Stimulated activated CD4-positive, alpha-beta T cell treated with anti-CD3 and anti-CD28 coated beads, TNF-alpha, amount 100 ng/mL, for 1 hour (primary cell): ENCODE measurements around the gene BACE2.

ENCODE experiments used
- DNase-seq, 3 donors: peaks; one replicate each; pipeline ENCODE4 v3.0.0-alpha.2; 2020; ENCODE audit warnings: low read depth in 3 of 3, low spot score in 1 of 3

The BACE2 gene

DNA sequence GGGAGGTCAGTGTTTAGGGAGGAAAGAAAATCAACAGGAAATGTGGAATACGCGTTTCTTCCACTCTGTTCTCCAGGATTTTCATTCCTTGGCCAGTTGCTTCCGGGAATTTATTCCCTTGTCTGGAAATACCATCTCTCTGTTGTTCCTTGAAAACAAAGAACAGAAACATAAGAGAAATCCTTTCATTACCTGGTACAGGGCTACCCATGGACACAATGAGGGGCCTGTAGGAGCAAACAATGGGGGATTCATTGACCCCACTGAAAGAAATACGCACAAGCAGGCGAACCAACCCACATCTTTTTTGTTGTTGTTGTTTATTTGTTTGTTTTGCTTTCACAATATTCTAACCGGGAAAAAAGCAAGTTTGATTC, 20.0 kb upstream of the BACE2 start:
- DNase-seq, result no peak

DNA sequence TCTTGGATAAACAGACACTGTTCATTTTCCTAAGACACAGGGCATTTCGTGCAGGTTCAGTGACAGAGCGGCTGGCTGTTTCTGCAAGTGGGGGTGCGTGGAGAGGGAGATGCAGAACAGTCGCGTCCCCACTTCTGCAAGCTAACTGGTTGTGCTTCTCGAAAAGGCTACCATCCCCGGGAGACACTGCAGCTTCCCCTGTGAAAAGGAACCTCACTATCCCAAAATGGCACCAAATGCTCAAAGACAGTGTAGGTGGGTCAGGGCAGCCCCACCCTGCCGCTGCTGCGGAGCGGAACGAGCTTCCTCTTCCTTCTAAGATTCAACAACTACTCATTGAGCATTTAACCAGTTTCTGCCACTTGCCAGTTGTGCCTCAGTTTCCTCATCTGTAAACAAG, 19.2 kb upstream of the BACE2 start:
- DNase-seq, result no peak

DNA sequence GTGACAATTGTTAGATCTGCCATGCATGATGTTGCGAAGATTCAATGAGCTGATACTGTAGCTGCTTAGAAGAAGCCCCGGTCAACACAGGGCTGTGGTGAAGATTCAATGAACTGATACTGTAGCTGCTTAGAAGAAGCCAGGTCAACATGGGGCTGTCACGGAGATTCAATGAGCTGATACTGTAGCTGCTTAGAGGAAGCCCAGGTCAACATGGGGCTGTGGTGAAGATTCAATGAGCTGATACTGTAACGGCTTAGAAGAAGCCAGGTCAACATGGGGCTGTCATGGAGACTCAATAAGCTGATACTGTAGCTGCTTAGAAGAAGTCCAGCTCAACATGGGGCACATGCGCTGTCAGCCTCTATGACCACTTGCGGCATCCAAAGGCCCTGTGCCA, 18.8 kb upstream of the BACE2 start:
- DNase-seq, result no peak

DNA sequence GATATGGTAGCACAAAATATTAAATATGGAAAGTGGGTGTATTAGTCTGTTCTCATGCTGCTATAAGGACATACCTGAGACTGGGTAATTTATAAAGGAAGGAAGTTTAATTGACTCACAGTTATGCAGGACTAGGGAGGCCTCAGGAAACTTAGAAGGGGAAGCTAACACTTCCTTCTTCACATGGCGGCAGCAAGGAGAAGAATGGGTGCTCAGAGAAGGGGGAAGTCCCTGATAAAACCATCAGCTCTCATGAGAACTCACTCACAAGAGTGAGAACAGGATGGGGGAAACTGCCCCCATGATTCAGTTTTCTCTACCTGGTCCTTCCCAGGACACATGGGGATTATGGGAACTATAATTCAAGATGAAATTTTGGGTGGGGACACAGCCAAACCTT, 15.8 kb upstream of the BACE2 start:
- DNase-seq, result no peak

DNA sequence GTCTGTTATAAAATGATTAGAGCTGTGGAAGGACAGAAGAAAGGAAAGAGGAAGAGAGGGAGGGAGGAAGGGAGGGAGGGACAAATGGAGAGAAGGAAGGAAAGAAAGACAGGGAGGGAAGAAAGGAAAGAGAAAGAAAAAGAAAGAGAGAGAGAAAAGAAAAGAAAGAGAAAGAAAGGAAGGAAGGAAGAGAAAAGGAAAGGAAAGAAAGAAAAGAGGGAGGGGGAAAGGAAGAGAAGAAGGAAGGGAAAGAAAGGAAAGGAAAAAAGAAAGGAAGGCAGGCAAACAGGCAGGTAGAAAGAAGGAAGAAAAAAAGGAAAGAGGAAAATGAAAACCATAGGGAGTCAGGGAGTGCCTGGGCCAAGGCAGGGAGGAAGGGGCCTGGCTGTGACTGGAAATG, 14.5 kb upstream of the BACE2 start:
- no peak for DNase-seq

DNA sequence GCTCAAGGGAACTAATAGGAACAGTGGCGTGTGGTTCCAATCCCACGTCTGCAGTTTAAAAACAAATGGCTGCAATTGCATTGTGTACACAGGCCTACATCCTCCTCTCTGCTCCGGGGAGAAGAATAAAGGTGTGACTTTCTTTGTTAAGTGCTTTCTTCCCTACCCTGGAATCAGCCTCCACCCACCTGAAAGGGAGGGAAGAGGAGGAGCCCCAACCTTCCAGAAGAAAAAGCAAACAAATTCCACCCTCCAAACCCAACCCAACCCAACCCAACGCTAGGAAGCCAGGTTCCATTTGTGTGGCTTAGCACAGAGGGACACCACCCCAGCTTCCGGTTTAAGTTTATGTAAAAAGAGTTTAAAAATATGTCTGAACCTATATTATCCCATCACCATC, 11.8 kb upstream of the BACE2 start:
- no peak for DNase-seq

DNA sequence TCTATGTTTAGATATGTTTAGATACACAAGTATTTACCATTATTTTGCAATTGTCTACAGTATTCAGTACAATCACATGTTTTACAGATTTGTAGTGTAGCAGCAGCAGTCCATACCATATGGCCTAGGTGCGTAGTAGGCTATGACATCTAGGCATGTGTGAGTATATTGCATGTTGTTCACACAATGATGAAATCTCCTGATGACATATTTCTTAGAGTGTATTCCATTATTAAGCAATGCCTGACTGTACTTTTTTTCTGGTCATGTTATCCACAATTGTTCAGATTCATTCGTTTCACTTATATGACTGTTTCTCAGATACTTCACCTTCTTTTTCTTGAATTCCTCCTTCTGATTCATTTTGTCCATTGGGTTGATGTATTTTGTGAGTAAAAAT, 9.9 kb upstream of the BACE2 start:
- no peak for DNase-seq

DNA sequence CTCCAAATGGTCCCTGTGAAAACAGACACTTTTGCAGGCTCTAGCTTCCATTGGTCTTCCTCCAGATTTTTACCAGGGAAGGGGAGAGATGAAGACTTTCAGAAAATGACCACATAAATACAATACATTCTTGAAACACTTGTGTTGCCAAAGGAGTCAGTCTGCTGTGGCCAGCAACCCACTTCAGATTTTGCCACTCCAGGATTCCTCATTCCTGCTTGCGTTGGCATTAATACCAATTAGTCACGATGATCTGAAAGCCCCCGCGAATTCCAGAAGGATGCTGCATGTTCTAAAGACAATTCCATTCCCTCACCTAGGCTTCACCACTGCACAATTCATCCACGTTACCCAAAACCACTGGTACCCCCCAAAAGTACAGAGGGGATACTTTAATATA, 7.9 kb upstream of the BACE2 start:
- no peak for DNase-seq

DNA sequence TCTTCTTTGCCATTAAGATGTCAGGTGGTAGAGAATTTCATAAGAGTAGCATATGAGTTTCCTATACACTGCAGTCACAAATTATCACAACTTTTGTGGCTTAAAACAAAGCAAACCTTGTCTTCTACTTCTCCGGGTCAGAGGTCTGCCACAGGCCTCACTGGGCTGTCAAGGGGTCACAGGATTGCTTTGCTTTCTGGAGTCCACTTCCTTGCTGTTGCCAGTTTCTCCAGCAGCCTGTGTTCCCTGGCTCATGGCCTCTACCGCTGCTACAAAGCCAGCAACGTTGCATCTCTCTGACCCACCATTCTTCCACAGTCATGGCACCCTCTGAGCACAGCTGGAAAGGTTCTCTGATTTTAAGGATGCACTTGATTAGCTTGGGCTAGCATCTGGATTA, 6.5 kb upstream of the BACE2 start:
- no peak for DNase-seq

DNA sequence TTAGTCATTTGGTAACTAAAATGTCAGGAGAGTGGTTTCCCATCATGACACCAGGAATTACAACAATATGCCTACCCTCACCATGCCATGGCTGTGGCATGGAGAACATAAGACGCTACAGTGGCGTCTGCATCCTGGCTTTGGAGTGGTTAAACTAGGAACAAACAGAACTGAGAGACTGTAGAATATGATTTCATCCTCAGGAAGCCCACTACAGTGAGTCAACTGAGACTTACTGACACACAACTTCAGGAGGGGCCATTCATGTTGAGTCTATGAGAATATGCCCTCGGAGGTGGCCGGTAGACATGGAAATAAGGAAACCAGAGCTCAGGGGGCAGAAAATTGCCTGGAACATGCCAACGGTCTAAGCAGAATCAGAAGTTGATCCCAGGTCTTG, 5.9 kb upstream of the BACE2 start:
- DNase-seq, result no peak

DNA sequence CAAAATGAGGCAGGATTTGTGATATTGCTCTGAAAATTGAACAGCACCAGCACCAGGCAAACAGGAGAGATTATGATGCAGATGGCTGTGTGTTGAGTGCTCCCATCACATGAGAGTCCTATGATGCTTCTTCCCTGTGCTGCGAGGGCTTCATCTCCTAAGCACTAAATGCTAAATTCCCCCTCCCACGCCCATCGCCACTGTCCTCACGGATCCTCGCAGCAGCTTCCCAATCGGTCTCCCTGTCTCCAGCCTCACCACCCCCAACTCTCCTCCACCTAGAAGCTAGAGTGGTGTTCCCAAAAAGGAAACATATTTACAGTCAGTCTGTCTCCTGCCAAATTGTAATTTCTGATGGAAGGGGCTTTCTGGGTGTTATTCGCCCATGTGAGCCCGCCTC, 4.9 kb upstream of the BACE2 start:
- DNase-seq, result no peak

DNA sequence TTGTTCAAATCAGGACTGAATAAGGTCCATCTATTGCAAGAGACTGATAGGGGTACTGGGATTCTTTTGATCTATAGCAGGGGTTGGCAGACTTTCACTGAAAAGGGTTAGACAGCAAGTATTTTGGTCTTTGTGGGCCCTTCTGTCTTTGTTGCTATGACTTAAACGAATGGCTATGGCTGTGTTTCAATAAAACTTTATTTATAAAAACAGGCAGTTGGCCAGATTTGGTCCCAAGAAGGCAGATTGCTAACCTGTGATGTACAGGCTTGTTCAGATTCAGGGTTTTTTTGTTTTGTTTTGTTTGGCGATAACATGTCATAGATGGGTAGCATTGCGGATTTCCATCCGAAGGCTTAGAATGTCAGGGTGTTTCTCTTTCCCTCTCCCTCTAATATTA, 3.9 kb upstream of the BACE2 start:
- DNase-seq, result no peak

DNA sequence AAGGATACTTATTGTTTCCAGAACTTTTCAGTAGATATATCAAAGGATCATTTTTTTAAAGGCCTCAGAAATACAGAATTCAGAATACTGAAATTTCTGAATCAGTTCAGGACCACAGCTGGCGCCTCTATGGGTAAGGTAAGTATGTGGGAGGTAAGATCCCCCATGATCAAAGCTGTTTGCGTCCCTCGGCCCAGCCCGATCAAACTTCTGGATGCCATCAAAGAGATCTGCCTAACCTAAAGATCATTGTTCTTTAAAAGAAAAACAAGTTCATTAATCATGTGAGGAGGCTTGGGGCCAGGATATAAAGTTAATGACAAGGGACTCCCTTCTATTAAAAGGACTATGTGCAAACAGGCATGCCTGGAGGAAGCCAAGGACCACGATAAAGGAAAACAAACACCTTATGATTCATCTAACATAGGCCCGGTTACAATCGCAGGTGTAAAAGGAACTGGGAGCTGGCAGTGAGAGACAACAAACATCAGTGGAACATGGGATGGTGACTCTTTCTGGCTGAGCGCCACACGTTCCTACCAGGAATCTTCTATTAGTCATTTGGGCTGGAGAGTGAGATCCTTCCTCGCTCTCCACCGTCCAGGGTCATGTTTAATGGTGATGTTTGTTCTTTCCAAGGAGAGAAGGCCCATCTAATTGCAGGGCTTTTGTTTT, 2.8 kb upstream of the BACE2 start:
- DNase-seq, result no peak

DNA sequence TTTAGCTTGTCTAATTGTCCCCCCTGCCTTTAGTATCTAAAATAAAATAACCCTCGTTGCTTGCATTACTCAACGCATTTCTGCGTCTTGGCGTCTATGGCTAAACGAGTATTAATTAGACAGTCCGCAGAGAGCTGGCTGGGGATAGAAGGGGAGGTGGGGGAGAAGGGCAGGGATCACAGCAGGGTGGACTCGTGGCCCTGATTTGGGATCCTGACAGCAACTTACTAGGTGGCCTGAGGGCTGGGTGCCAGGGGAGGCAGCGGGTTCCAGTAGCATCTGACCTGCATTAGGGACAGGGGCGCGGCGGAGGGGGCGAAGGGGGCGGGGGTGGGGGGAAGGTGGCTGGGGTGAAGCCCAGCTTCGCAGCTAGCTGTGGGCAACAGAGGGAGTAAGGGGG, 1.1 kb upstream of the BACE2 start:
- no peak for DNase-seq

DNA sequence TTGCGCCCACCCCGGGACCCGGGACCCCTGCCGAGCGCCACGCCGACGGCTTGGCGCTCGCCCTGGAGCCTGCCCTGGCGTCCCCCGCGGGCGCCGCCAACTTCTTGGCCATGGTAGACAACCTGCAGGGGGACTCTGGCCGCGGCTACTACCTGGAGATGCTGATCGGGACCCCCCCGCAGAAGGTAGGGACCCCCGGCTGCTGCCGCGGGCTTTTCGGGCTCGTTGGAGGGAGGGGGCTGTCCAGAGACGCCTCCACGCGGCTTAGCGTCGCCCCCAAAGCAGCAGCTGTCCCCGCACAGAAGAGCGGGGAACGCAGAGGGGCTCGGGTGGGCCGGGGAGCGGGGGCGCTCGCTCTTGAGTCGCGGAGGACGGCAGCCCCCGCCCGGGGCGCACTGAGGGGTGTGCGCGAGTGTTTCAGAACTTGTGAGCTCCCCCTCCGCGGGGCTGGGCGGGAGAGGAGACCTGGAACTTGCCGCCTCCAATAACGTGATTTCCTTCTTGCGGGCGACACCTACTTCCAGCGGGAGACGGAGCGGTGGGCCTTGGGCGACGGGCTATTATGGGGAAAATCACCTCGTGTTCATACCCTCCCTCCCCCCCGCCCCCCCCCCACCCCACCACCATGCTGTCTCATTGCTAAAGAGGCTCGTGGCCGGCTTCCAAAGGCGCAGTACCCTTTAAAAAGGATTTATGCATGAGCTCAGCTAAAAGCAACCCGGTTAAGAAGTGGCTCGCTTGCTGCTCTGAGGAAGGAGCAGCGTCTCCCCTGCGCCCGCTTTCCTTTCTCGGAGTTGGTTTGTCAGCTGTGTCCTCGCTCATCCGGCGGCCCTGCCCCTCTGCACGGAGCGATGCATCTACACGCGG, 664 bp downstream of the BACE2 start:
- DNase-seq, result no peak

DNA sequence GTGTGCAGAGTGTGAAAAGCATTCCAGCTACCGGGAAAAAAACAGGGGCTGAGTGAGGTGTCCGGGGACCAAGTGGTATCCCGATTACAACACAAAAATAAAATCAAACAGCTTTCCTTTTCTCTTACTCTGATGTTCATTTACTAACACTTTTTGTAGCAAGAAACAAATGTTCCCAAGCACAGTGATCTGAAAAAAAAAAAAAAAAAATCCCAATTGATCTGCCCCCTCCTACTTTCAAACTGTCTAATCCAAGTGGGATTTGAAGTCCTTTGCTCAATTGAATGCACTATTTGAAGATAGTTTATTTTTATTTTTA, 1.3 kb downstream of the BACE2 start:
- no peak for DNase-seq

DNA sequence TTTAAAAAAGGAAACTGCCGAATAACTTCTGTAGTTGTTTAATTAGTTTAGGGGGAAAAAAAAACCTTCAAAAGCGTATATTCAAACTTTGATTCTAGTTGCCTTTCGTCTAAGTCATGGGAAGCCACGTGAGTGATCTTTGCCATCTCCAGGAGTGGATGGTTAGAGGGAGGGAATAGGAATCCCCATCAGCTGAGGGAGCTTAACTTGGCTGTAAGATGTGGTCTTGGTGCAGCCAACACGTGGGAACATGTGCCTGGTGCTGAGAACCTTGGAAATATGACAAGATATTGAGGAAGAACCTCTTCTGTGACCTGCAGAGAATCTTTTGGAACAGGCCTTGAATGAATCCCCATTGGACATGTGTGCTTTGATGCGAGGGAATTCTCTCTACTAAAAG, 1.7 kb downstream of the BACE2 start:
- no peak for DNase-seq

DNA sequence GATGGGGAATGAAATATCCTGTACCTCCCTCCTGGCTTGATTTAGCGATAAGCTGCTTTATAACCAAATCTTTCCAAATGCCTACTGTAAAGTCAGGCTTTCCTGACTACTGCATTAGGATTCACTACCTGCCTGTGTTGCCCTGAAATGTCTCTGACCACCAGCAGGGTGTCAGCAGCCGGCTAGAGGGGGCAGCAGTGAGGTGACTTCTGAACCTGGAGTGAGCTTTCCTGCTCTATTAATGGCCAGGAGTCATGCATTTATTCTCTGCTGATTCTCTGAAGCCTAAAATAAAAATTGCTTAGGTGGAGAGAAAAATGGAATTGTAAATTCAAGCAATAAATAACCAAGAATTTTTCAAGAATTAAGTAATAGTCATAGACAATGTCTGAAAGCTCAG, 2.5 kb downstream of the BACE2 start:
- DNase-seq, result no peak

DNA sequence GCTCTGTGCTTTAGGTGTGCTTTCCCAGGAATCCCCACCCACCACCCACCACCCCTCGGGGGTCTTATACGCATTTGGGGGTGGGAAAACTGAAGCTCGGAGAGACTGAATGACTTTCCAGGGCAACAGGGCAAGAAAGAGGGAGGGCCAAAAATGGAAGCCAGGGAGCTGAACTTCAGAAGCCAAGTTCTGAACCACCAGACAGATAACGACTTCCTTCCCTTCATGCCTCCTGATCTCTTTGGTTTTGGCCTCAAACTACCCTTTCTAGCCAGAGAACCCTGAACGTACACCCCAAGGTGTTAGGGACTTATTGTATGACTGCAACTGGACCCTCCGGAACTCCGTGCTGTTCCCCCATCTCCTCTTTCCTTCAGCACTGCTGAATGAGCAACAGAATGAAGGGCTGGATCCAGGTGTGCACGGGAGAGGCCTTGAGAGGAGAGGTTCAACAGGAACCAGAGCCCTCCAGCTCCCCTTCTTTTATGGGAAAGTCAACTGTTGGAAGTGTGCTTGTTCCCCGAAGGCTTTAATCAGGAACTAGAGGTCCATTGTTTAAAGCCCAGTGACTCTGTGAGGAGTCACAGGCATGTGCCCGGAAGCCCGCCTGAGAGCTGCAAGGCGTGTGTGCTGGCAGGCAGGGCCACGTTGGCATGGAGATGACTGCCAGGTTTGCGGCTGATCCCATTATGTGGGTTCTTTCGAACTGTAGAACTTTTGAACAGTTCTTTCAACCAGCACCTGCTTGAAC, 3.1 kb downstream of the BACE2 start:
- DNase-seq, result no peak

DNA sequence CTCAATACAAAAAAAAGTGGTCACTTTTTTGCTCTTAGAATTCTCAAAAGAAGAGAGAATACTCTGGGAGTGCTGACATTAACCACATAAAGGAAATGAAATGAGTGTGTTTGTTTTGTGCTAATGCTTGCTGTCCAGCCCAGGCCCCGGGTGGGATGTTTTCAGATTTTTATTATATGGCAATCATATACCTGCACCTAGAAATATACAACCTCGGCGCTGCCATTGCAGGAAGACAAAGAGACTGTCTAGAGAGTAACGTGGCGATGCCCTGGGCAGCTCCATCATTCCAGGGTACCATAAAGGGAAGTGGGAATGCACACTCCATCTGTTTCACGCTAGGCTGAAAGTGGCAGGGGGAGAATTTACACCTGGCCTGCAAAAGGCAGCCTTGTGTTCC, 7.1 kb downstream of the BACE2 start:
- no peak for DNase-seq

DNA sequence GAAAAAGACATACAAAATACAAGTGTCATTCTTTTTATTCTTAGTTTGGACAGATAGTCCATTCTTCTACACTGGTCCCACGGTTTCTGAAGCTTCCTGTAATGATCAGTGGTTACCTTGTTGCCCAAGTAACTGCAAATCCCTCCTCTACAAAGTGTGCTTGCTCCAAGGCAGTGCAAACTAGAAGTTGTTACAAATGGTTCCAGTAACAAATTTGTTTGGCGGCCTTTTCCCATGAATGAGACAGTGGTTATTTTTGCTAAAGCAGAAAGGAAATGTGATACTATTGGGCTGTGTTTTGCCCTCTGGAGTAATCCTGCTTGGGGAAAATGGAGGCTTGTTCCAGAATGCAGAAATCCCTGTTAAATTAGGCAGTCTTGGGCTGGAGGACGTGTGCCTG, 8.9 kb downstream of the BACE2 start:
- DNase-seq, result no peak

DNA sequence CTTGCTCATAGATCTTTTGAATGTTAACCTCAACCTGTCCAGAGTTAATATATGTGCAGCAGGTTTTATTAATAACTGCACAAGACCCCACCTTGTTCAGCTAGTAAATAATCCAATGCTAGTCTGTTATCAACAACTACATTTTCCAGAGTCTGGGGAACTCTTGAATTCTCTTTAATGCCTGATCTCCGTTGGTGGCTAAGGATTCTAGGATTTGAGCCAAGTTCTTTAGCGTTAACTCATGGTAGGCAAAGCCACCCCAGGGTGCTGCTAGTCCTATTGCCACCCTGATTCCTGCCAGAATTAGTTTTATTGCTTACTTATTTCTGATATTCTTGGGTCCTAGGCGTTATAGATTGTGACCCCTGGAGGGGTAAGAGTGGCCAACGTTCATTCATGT, 12.8 kb downstream of the BACE2 start:
- DNase-seq, result no peak
